GM21367 (cell line): ENCODE results near the gene UBAP2L.
"Not testable (repeated sequence)": the region's sequence is repeated elsewhere in the genome, so short reads cannot be mapped to it uniquely, and the experiment has no call there.

Experiments
- ATAC-seq: cut with Tn5 transposase; IDR thresholded peaks from one replicate; pipeline ENCODE4 v1.9.1; 2021; ENCODE audit not compliant: unreplicated experiment

Gene UBAP2L

DNA sequence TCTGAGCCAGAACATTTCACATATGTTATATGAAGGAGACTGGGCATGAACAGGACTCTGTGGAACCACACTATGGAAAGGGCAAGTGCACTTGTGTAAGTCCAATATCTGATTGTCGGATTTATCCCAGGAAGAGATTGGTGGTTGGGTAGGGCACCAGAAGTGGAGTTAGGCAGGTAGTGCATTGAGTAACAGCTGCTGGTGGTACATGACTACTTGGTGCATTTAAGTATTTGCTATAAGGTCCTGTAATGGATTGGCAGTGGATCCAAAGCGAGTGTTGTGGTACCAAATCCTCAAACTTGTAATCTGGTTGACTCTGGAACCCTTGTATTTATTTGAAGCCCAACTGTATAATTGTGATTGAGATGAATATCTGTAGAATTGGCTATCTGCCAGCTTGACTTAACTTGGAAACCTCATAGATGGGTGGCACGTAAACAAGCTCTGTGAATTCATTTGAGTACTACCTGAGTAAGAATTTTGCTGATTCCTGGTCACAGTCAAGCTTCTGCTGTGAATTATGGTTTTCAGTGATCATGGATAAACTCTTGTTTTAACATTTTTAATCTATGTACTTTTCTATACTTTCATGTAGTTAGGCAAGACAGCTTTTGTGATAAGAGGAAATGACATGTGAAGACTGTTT lies 21.1 kb downstream of the UBAP2L start:
- no peak for ATAC-seq

DNA sequence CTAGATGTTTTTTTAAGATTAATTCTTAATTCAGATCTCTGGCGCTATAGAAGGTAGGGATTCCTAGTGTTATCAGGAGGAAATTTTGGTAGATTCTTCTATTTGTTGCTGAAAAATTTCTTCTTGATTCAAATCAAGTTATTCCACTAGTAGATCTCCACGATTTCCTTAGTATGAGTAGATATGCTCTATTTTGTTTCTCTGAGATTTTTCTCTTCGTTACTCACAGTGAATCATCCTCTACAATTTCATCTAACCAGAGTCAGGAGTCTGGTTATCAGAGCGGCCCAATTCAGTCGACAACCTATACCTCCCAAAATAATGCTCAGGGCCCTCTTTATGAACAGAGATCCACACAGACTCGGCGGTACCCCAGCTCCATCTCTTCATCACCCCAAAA lies 32.9 kb downstream of the UBAP2L start:
- no peak for ATAC-seq

DNA sequence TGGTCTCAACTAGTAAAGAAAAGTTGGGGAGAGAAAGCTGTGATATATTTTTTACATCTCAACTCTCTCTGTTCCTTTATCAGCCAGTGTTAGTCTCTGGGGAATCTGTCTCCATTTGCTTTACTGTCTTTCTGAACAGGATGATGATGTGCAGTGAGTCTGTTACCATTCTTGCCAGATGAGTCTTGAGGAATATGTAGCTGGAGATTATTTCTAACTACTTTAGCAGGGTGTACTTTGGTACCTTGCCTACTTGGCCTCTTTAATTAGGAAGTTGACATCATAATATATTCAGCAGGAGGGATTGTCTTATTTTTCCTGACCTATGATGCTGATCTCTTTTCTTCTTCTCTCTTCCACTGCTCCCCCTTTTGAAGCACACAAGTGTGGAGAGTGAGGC lies 35.9 kb downstream of the UBAP2L start:
- ATAC-seq, result no peak

DNA sequence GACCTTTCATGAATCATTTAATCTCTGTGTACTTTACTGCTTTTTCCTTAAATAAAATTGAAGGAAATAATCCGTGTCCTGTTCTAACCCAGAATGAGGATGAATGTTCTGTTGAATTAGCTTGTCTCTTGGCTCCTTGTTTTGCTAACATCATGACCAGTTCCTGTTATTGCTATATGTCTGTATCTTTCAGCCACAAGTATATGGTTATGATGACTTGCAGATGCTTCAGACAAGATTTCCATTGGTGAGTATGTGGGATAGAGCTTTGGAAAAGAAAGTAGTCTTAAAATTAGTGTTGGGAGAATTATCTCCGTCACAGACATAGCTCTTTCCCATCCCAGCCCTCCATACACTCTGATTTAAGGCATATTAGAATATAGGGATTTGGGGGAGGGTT lies 38.0 kb downstream of the UBAP2L start:
- no peak for ATAC-seq

DNA sequence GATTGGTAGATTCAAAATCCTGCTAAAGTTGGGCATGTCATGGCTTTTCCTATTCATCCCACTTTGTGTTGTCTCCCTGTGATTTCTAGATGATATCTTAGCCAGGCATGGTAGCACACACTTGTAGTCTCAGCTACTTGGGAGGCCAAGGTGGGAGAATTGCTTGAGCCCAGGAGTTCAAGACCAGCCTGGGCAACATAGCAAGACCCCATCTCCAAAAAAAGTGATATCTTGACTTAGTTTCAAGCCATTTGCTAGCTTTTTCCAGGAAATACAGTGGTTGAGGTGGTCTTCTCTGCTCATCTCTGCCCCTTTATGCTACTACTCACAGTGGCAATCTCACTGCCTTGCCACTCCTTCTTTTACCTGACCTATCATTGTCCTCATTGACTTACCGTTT lies 39.4 kb downstream of the UBAP2L start:
- ATAC-seq, result no peak

DNA sequence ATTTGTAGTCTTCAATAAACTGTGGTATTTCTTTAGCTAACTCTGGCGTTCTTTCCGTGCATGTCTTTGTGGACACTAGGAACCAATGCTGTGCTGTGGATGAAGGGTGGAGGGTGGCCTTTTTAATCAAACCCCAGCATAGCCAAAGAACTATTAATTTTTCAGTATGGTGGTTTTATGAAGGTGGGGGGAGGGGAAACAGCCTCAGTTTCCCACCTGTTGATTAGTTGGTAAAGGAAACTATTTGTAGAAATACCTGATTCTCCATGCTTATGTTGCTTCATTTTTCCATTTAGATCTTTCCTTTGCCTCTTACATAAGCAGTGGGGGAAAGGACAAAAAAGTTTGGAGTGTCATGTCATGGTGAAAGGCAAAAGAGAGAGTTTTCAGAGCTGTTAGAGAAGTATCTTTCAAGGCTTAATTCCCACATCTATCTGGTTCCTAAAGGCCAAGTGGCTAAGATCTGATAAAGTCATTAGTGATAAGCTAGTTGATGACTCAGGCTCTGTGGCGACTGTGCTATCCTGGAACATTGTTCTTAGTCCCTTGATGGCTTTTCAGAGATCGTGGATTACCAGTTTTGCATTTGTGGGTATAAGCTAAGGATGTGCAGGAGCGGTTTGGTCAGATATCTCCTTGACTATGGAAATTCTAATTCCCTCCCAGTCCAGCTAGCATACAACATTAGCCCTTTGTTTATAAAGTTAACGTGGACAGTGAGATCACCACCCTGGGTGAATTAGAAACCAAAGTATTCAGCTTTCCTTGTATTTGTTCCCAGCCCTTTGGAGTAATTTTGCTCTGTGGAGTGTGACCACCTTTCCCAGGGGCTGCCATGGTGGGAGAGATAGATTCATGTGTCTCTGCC lies 42.9 kb downstream of the UBAP2L start:
- no peak for ATAC-seq

DNA sequence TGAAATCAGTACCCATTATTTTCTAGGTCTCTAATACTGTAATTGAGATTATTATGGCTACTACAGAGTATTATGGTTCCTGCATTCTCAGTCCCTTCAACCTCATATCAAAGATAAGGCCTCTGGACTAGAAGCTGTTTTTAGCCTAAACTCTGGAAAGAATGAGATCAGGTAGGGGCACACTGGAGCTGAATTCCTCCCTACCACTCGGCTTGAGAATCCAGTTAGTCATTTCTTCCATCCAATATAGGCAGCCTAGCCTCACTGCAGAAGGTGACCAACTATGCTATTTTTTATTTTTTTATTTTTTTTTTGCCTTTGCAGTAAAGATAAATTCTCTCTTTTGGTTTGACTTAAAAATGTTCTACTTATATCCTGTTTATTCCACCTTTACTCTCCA lies 43.7 kb downstream of the UBAP2L start:
- no peak for ATAC-seq

DNA sequence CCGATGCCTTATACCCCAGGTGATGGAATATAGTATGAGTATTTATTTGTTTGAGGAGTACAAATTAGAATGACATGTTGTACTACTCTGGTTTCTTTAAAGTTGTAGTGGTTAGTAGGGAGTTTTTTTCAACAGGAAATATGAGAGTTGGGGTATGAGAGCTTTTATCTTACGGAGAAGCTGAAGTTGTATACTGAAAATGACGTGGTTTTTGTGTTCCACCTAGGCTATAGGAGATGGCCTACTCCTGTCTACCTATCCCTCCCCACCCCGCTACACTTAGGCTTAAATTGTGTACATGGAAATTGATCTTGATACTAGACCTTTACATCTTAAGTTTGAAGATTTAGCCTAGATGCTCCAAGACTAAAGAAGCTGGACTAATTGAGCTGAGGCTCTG lies 44.8 kb downstream of the UBAP2L start:
- ATAC-seq, result no peak

DNA sequence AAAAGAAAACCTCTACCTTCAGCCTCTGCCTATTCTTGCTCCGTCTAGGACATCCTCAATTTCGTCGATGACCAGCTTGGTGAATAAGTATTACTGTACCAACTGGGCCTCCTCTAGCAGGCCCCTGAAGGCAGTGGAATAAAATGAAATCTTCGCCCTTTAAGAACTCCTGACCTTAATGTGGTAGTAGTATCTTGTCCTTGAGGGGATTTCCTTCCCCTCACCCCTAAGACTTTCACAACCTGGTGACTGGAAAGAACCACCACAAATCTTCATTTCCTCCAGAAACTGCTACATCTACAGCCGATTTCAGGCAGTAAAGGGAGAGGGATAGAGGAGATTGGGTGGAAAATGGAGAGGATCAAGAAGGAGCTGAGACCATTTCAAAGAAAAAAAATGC lies 50.1 kb downstream of the UBAP2L start:
- no peak for ATAC-seq

DNA sequence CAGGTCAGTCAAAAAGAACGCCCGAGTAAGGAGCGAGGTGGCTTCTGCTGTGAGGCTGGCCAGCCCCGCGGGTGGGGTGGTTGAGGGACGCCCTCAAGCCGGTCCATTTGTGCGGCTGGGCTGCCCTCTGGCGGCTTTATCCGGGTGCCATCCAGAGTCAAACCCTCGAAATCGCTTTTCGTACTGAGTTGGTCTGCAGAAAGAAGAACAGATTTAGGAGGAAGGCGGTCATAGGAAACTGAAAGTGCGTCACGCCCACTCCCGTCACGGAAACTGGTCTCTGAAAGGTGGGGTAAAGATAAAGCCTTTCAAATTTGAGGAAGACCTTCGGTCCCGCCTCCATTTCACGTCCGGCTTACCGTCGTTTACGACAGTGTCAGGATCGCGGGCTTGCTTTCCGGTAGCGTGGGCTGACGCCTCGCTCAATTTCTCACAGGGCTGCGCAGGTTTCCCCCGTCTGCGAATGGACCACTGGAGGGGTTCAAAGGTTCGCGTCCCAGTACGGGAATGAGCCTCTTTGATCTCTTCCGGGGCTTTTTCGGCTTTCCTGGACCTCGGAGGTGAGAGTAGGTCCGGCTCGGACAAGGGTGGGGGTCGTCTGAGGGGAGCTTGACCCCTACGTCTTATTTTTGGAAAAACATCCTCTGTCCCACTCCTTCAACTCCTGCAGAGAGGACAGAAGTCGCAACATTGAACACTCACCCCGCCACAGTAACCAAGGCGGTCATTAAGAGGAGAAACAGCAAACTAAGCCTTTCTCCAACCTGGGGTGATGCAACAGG lies 51.7 kb downstream of the UBAP2L start, which contains the start of gene HAX1:
Gene HAX1 (plus strand): TSS at position 413 of the 782 bp plus-strand sequence. CDS start 95 bp downstream, at position 508.
- ATAC-seq, result peak; percentile 80

DNA sequence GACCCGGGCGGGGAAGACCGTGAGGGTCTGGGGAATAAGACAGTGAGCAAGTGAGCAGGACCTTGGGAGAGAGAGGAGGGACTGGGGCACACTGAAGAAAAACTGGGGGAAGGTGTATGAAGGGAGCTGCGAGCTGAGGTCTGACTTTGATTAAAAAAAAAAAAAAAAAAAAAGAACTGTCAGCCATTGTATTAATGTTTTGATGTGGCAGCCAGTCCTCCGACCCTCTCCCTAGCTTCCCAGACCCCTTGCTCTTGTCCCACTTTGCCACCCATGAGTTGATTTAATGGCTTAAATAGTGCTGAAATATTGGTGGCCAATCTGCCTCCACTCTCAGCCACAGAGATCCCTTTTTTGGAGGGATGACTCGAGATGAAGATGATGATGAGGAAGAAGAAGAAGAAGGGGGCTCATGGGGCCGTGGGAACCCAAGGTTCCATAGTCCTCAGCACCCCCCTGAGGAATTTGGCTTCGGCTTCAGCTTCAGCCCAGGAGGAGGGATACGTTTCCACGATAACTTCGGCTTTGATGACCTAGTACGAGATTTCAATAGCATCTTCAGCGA lies 52.3 kb downstream of the UBAP2L start:
- no peak for ATAC-seq

DNA sequence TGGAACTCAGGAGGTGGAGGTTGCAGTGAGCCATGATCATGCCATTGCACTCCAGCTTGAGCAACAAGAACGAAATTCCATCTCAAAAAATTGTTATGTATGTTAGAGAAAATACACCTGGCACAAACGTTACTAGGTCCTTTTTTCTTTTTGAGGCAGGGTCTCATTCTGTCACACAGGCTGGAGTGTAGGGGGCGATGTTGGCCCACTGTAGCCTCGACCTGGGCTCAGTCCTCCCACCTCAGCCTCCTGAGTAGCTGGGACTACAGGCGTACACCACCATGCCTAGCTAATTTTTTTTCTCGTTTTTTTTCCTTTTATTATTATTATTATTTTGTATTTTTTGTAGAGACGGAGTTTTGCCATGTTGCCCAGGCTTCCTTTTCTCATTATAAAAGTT lies 56.0 kb downstream of the UBAP2L start:
- ATAC-seq, result no peak

DNA sequence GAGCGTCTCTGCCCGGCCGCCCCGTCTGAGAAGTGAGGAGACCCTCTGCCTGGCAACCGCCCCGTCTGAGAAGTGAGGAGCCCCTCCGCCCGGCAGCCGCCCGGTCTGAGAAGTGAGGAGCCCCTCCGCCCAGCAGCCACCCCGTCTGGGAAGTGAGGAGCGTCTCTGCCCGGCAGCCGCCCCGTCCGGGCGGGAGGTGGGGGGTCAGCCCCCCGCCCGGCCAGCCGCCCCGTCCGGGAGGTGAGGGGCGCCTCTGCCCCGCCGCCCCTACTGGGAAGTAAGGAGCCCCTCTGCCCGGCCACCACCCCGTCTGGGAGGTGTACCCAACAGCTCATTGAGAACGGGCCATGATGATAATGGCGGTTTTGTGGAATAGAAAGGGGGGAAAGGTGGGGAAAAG lies 66.8 kb downstream of the UBAP2L start:
- not testable (repeated sequence) for ATAC-seq

DNA sequence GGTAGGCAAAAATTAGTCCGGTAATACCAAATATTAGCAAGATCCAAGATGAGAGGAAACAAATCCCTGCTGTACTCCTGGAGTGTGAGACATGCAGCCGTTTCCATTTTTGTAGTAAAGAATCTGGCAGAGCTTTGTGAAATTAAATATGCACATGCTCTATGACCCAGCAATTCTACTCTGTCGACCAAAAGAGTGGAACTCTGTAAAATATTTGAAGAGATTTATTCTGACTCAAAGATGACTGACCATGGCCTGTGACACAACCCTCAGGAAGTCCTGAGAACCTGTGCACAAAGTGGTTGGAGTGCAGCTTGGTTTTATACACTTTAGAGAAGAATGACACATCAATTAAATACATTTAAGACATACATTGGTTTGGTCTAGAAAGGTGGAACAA lies 67.9 kb downstream of the UBAP2L start:
- ATAC-seq, result no peak

DNA sequence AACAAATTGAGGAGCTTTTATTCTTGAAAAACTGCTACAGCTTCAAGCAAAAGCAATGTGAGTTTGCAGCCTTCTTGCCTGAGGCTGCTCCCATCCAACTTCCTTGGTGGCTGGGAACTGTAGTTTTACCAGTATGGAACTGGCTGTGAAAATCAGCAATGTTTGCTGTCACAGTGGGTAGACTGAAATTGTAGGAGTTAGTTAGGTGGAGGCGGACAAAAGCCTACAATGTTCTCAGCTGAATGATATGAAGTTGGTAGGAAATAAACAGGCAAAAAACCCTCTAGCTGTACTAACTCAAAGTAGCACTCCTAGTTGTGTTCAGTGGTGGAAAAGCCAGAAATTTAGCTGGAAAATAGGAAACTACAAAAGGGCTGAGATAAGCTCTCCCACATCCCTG lies 70.2 kb downstream of the UBAP2L start:
- ATAC-seq, result no peak

DNA sequence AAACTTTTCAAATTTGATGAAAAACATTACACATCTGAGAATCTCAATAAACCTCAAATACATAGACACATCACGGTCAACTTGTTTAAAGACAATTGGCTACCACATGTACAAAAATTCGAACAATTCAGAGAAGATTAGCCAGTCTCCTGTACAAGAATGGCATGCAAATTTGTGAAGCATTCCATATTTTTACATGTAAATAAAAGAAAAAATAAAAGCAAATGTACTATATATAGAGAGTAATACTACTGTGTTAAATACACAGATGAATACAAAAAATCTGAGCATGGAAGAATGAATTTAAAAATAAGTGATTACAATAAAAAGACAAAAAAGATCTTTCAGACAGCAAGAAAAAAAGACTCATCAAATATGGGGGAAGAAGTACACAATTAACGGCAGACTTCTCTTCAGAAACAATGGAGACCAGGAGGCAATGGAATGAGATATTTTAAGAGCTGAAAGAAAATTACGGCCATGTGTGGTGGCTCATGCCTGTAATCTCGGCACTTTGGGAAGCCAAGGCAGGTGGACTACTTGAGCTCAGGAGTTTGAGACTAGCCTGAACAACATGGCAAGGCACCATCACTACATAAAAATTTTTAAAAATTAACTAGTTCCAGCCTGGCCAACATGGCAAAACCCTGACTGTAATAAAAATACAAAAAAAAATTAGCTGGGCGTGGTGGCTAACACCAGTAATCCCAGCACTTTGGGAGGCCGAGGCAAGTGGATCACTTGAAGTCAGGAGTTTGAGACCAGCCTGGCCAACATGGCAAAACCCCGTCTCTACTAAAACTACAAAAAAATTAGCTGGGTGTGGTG lies 74.9 kb downstream of the UBAP2L start:
- ATAC-seq, result no peak

DNA sequence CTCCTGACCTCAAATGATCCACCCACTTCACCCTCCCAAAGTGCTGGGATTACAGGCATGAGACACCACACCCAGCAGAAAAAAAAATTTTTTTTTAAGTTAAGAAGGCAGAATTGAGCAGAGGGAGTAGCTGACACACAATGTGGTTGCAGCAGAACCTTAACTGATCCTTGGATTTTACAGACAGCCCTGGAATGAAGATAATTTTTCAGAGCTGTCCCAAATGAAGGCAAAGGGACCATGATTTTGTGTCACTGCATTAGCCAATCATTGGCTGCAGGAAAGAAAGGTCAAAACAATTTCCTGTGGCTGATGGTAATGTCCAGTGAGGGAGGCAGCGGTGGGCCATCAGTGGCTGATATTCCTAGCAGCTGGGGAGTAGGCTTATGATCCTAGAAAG lies 80.8 kb downstream of the UBAP2L start:
- no peak for ATAC-seq

DNA sequence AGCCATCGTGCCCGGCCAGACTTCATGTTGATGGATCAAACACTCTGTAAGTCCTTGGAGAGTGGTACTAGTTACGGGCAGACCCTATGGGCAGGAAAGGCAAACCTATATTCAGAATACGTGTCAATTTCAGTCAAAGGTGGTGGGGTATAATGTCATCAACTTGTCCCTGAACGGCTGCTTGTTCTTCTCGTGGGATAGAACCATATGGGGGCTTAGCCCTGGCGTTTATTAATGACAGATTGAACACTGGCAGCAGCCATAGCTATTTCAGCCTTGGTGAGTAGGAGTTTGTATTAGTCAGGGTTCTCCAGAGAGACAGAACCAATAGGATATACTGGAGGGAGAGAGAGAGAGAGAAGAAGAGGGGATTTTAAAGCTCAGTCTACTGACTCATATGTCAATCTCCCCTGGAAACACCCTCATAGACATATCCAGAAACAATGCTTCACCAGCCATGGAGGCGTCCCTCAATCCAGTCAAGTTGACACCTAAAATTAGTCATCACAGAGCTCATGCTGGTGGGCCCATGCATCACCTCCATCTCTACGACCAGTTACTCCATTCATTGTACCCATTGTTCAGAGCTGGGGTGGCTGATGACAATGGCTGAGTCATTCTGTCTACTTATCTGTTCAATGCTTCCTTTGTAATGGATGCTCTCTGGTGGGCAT lies 84.0 kb downstream of the UBAP2L start:
- ATAC-seq, result no peak

DNA sequence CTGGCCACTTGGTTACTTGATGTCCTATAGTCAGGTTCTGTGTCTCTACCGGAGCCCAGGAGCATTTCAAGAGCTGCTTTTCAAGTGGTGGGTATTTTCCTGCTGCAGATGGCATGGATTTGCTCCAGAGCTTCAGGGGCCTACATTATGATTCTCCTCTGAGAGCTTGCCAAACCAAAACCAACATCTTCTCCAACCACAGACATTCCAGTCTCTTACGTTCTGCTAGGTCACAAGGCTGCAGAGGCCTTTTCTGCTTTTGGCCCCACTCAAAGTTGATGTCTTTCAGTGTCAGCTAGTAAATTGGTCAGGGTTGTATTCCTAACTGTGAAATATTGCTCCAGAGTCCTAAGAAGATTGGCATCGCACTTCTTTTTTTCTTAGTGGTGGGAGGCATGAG lies 85.4 kb downstream of the UBAP2L start:
- ATAC-seq, result no peak

DNA sequence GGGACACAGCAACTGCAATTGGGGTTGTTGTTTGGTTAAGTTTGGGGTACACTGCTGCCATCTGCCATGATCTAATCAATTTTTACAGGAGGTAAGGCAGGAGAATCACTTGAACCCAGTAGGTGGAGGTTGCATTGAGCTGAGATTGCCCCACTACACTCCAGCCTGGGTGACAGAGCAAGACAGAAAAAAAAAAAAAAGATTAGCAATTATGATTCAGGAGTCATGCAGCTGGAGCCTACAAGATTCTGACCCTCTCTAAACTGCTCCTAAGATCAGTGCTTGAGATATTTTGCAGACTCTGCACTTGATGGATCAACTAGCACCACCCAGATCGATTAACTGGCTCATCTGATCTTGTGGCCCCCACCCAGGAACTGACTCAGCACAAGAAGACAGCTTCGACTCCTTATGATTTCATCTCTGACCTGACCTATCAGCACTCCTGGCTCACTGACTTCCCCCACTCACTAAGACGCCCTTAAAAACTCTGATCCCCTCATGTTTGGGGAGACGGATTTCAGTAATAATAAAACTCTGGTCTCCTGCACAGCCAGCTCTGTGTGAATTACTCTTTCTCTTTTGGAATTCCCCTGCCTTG lies 87.0 kb downstream of the UBAP2L start:
- ATAC-seq, result not testable (repeated sequence)
